Central memory CD8-positive, alpha-beta T cell (primary cell): ENCODE measurements around the gene PAM16.
A peak's percentile ranks its signal among the peaks of the same experiment; 100 is the strongest.

Experiments used
- ATAC-seq: fragments of 150-1000 bp; cut with Tn5 transposase; replicated peaks from 2 replicates; pipeline ENCODE4 v1.10.0; 2022; ENCODE audit warnings: mild to moderate bottlenecking, moderate FRiP score, moderate number of reproducible peaks; ENCODE audit not compliant: poor library complexity, severe bottlenecking; ENCODE audit errors: extremely low read depth
- DNase-seq, 2 donors: peaks; one replicate each; pipeline ENCODE4 v3.0.0; 2021; ENCODE audit warnings: low spot score in 2 of 2
- H3K27ac Mint-ChIP-seq: one replicate; pipeline ENCODE4 v1.8.0; 2022; ENCODE audit warnings: low read depth, mild to moderate bottlenecking, moderate library complexity, mixed read lengths
- H3K27me3 Mint-ChIP-seq: one replicate; pipeline ENCODE4 v1.8.0; 2022; ENCODE audit warnings: mixed read lengths
- H3K36me3 Mint-ChIP-seq: one replicate; pipeline ENCODE4 v1.8.0; 2022; ENCODE audit warnings: mild to moderate bottlenecking, moderate library complexity, mixed read lengths; ENCODE audit not compliant: insufficient read depth
- H3K4me1 Mint-ChIP-seq: one replicate; pipeline ENCODE4 v1.8.0; 2022; ENCODE audit warnings: mixed read lengths
- H3K4me3 Mint-ChIP-seq: one replicate; pipeline ENCODE4 v1.8.0; 2022; ENCODE audit warnings: mild to moderate bottlenecking, moderate library complexity, mixed read lengths
- H3K9me3 Mint-ChIP-seq: one replicate; pipeline ENCODE4 v1.8.0; 2022; ENCODE audit warnings: mixed read lengths

The PAM16 gene

GRCh38 chr16:4362476-4363135 is 11.5 kb upstream of the PAM16 start:
- no peak for DNase-seq
- ATAC-seq, result no peak
- Mint-ChIP-seq H3K36me3 (peaks cover 46% of the 10 kb centered on the region), H3K27ac (no peak overlapping the region), H3K4me3 (no peak overlapping the region), H3K4me1 (peaks cover 3% of the 10 kb centered on the region), H3K9me3 (no peaks in the 10 kb centered on the region), H3K27me3 (no peaks in the 10 kb centered on the region)

DNA sequence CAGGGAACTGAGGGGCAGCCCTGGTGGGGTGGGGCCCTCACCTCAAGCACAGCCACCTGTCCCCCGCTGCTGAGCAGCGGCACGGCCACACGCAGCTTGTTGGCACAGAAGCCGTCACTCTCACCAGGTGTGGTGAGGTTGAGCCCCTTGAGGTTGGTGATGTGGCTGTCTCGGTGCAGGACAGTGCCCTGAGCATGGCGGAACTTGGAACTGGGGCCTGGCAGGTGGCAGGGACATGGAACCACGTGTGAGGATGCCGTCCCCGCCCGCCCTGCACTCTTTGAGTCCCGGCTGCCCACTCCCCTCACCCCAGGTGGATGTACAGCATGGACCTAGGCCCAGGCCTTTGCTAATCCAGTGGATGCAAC is 10.8 kb upstream of the PAM16 start:
- no peak overlapping the region for H3K4me3 Mint-ChIP-seq
- peaks cover 51% of the 10 kb centered on the region for H3K36me3 Mint-ChIP-seq
- no peak for DNase-seq
- H3K9me3 Mint-ChIP-seq, result no peaks in the 10 kb centered on the region
- no peak for ATAC-seq
- no peaks in the 10 kb centered on the region for H3K4me1 Mint-ChIP-seq
- no peak overlapping the region for H3K27ac Mint-ChIP-seq
- H3K27me3 Mint-ChIP-seq, result no peaks in the 10 kb centered on the region

DNA sequence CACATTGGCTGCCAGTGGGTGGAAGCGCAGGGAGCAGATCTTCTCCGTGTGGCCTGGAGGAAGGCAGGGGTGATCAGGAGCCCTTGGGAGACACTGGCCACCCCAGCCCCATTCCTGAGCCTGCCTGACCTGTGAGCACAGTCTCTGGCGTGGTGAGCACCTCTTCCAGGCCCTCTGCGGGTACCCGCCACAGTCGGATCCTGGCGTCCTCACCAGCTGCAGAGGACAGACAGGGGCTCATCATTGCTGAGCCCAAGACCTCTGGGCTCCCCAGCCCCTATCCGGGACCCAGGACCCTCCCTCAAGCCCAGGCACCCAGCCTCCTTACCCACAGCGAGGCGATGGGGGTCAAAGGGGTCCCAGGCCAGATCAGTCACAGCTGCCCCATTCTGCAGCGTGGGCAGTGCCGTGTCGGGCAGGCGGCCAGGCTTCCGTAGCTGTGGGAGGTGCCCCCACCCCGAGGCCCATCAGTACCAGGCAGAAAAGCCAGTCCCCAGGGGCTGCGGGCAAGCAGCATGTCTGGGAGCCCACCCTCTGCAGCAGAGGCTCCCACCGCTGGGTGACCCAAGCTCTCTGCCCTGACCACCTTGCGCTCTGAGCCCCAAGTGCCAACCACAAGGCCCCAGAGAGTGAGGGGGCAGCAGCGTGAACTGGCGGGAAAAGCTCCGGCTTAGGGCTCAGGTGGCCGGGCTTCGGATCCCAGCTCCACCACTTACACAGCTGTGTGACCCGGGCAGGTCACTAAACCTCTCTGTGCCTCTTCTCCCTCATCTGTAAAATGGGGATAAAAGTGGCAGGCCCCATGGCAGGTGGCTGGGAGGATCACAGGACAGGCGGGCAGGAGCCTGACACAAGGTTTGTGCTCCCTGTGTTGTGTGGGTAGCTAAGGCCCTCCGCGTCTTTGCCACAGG is 10.2 kb upstream of the PAM16 start:
- DNase-seq (no peak), ATAC-seq (no peak)
- no peak overlapping the region for H3K4me3 Mint-ChIP-seq
- H3K36me3 Mint-ChIP-seq, result peaks cover 50% of the 10 kb centered on the region
- no peak overlapping the region for H3K27ac Mint-ChIP-seq
- no peaks in the 10 kb centered on the region for H3K27me3 Mint-ChIP-seq
- H3K9me3 Mint-ChIP-seq, result no peaks in the 10 kb centered on the region
- no peaks in the 10 kb centered on the region for H3K4me1 Mint-ChIP-seq

GRCh38 chr16:4360538-4361021 is 9.5 kb upstream of the PAM16 start:
- Mint-ChIP-seq H3K4me1 (no peaks in the 10 kb centered on the region), H3K4me3 (no peak overlapping the region), H3K27ac (no peak overlapping the region), H3K27me3 (no peaks in the 10 kb centered on the region), H3K9me3 (no peaks in the 10 kb centered on the region), H3K36me3 (peaks cover 47% of the 10 kb centered on the region)
- no peak for DNase-seq
- ATAC-seq, result no peak

GRCh38 chr16:4359914-4360313 is 8.8 kb upstream of the PAM16 start:
- no peak for ATAC-seq
- H3K36me3 Mint-ChIP-seq, result peaks cover 47% of the 10 kb centered on the region
- DNase-seq, result no peak
- no peaks in the 10 kb centered on the region for H3K9me3 Mint-ChIP-seq
- no peak overlapping the region for H3K4me3 Mint-ChIP-seq
- peak overlapping the region; percentile 12 for H3K27ac Mint-ChIP-seq
- no peaks in the 10 kb centered on the region for H3K27me3 Mint-ChIP-seq
- no peaks in the 10 kb centered on the region for H3K4me1 Mint-ChIP-seq

DNA sequence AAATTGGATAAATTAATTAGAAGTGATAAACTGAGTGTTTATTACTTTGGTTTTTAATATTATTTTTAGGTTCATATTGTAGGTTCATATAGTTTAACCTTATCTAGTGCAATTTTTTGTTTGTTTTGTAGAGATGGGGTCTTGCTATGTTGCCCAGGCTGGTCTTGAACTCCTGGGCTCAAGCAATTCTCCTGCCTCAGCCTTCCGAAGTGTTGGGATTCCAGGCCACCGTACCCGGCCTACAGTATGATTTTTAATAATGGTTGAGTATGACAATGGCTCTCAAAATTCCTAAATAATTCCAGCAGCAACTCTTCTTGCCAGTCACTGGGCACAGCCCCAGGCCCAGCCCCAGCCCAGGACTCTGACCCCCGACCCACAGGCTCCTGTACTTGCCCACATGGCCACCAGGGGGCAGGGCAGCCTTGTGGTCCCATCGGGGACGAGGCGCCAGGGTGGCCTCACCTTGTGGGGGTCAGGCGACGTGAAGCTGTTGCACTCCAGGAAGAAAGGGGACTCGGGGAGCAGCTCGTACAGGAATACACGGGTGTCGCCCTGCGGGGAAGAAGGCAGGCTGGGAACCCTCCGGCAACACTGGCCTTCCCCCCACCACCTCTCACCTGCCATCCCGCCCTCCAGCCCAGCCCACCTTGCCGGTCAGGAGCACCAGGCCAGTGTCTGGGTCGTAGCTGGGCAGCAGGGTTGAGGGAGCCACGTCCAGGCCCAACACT is 7.9 kb upstream of the PAM16 start:
- H3K4me1 Mint-ChIP-seq, result no peaks in the 10 kb centered on the region
- peak; percentile 52 to 64 for DNase-seq
- no peaks in the 10 kb centered on the region for H3K9me3 Mint-ChIP-seq
- peak; percentile 71 for ATAC-seq
- no peak overlapping the region for H3K4me3 Mint-ChIP-seq
- peaks cover 47% of the 10 kb centered on the region for H3K36me3 Mint-ChIP-seq
- H3K27me3 Mint-ChIP-seq, result no peaks in the 10 kb centered on the region
- H3K27ac Mint-ChIP-seq, result peak overlapping the region; percentile 61

GRCh38 chr16:4358236-4358635 is 7.1 kb upstream of the PAM16 start:
- ATAC-seq (no peak), DNase-seq (no peak)
- Mint-ChIP-seq H3K9me3 (no peaks in the 10 kb centered on the region), H3K4me1 (no peaks in the 10 kb centered on the region), H3K36me3 (peaks cover 44% of the 10 kb centered on the region), H3K27ac (no peak overlapping the region), H3K27me3 (no peaks in the 10 kb centered on the region), H3K4me3 (no peak overlapping the region)

DNA sequence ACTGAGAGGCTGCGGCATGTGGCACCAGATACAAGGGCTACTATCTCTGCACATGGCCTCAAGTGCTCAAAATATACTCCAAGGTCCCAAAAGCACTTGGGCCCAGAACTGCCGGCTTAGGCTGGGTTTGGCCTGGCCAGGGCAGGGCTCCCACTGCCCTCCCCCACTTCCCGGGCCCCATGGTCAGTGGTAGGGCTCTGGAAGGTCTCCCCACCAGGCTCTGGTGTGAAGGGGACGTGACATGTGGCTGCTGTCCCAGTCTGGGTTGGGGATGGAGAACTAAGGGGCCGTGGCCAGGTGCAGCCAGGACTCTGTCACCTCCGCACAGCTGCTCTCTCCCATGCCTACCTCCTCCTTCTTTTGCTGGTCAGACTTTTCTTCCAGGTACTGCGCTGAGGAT is 5.7 kb upstream of the PAM16 start:
- DNase-seq (no peak), ATAC-seq (no peak)
- Mint-ChIP-seq H3K4me3 (no peak overlapping the region), H3K27me3 (no peaks in the 10 kb centered on the region), H3K9me3 (no peaks in the 10 kb centered on the region), H3K4me1 (peaks cover 2% of the 10 kb centered on the region), H3K27ac (peak overlapping the region; percentile 44), H3K36me3 (peaks cover 35% of the 10 kb centered on the region)

GRCh38 chr16:4354512-4355409 is 3.6 kb upstream of the PAM16 start:
- H3K27me3 Mint-ChIP-seq, result no peaks in the 10 kb centered on the region
- DNase-seq, result no peak
- H3K27ac Mint-ChIP-seq, result peak overlapping the region; percentile 46
- H3K9me3 Mint-ChIP-seq, result no peaks in the 10 kb centered on the region
- no peak overlapping the region for H3K4me3 Mint-ChIP-seq
- peaks cover 38% of the 10 kb centered on the region for H3K36me3 Mint-ChIP-seq
- no peak for ATAC-seq
- peaks cover 17% of the 10 kb centered on the region for H3K4me1 Mint-ChIP-seq

DNA sequence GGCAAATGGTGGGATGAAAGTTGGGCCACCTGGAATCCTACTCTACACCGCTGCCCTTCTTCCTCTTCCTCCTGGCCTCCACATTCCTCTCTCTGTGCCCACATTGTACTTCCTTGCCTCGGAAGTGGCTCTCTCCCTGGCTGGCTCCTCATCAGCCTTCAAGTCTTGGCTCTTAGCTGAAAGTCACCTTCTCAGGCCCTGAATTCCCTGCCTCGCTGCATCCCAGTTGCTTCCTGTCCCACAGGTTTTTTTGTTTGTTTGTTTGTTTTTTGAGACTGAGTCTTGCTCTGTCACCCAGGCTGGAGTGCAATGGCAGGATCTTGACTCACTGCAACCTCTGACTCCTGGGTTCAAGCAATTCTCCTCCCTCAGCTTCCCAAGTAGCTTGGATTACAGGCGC is 2.6 kb upstream of the PAM16 start:
- H3K4me3 Mint-ChIP-seq, result no peak overlapping the region
- H3K27ac Mint-ChIP-seq, result peak overlapping the region; percentile 56
- DNase-seq, result no peak
- H3K36me3 Mint-ChIP-seq, result peaks cover 35% of the 10 kb centered on the region
- no peaks in the 10 kb centered on the region for H3K9me3 Mint-ChIP-seq
- H3K27me3 Mint-ChIP-seq, result no peaks in the 10 kb centered on the region
- H3K4me1 Mint-ChIP-seq, result peaks cover 18% of the 10 kb centered on the region
- no peak for ATAC-seq

GRCh38 chr16:4352843-4353242 is 1.7 kb upstream of the PAM16 start:
- no peak overlapping the region for H3K4me3 Mint-ChIP-seq
- no peak for ATAC-seq
- no peaks in the 10 kb centered on the region for H3K27me3 Mint-ChIP-seq
- DNase-seq, result no peak
- peaks cover 31% of the 10 kb centered on the region for H3K36me3 Mint-ChIP-seq
- no peak overlapping the region for H3K27ac Mint-ChIP-seq
- peaks cover 26% of the 10 kb centered on the region for H3K4me1 Mint-ChIP-seq
- H3K9me3 Mint-ChIP-seq, result no peaks in the 10 kb centered on the region

GRCh38 chr16:4351880-4352279 is 759 bp upstream of the PAM16 start:
- Mint-ChIP-seq H3K4me1 (peaks cover 26% of the 10 kb centered on the region), H3K27me3 (no peaks in the 10 kb centered on the region), H3K4me3 (peak overlapping the region; percentile 89), H3K27ac (peak overlapping the region; percentile 84), H3K36me3 (peaks cover 23% of the 10 kb centered on the region), H3K9me3 (no peaks in the 10 kb centered on the region)
- DNase-seq (no peak), ATAC-seq (no peak)
